HG02840 (cell line): ENCODE results near the gene ADH1B.
"Not testable (repeated sequence)": the region's sequence is repeated elsewhere in the genome, so short reads cannot be mapped to it uniquely, and the experiment has no call there.

ENCODE experiments used
- ATAC-seq: cut with Tn5 transposase; IDR thresholded peaks from one replicate; pipeline ENCODE4 v1.9.1; 2021; ENCODE audit warnings: mild to moderate bottlenecking, moderate library complexity, moderate number of reproducible peaks; ENCODE audit not compliant: unreplicated experiment, low FRiP score

The ADH1B gene

GRCh38 chr4:99321241-99322191 is at the start of gene ADH1B:
ADH1B (minus strand) TSS chr4:99321401; CDS start chr4:99321331, 70 bp downstream.
- ATAC-seq = no peak

- not testable (repeated sequence) for ATAC-seq
Observed at GRCh38 chr4:99367817-99368216, 46.6 kb upstream of the ADH1B start.

GRCh38 chr4:99366491-99366890 is 45.3 kb upstream of the ADH1B start:
- ATAC-seq = no peak

- ATAC-seq = no peak
Observed at GRCh38 chr4:99362768-99363167, 41.6 kb upstream of the ADH1B start.

- no peak for ATAC-seq
Observed at GRCh38 chr4:99361899-99362275, 40.7 kb upstream of the ADH1B start.

- no peak for ATAC-seq
Observed at GRCh38 chr4:99361268-99361898, 40.2 kb upstream of the ADH1B start.

GRCh38 chr4:99359480-99360204 is 38.4 kb upstream of the ADH1B start:
- ATAC-seq = no peak

- no peak for ATAC-seq
Observed at GRCh38 chr4:99357948-99358347, 36.7 kb upstream of the ADH1B start.

- peak; percentile 81 for ATAC-seq
Observed at GRCh38 chr4:99356992-99357391, 35.8 kb upstream of the ADH1B start.

- ATAC-seq = not testable (repeated sequence)
Observed at GRCh38 chr4:99356149-99356548, 34.9 kb upstream of the ADH1B start.

- no peak for ATAC-seq
Observed at GRCh38 chr4:99352602-99353537, 31.7 kb upstream of the ADH1B start, which contains the start of gene ADH1C. ADH1C (minus strand) TSS chr4:99352746; CDS start chr4:99352675, 71 bp downstream.

GRCh38 chr4:99351487-99351886 is 30.3 kb upstream of the ADH1B start:
- ATAC-seq = no peak

- no peak for ATAC-seq
Observed at GRCh38 chr4:99349338-99349737, 28.1 kb upstream of the ADH1B start.

- not testable (repeated sequence) for ATAC-seq
Observed at GRCh38 chr4:99342624-99343023, 21.4 kb upstream of the ADH1B start.

- no peak for ATAC-seq
Observed at GRCh38 chr4:99341426-99341825, 20.2 kb upstream of the ADH1B start.

- ATAC-seq = no peak
Observed at GRCh38 chr4:99339172-99339571, 18.0 kb upstream of the ADH1B start.

GRCh38 chr4:99336553-99336952 is 15.4 kb upstream of the ADH1B start:
- no peak for ATAC-seq

- no peak for ATAC-seq
Observed at GRCh38 chr4:99334880-99335279, 13.7 kb upstream of the ADH1B start.

GRCh38 chr4:99330648-99331047 is 9.4 kb upstream of the ADH1B start:
- no peak for ATAC-seq

- ATAC-seq = no peak
Observed at GRCh38 chr4:99329876-99330275, 8.7 kb upstream of the ADH1B start.
